Gastroesophageal sphincter (tissue), 3 donors: Measurements from ENCODE around the gene SQSTM1.

Source experiments
- CTCF ChIP-seq, 4 experiments: fragments of 200-600 bp in 2 of 4; fragments of 450-650 bp in 2 of 4; sonication (generic) in 1 of 4; IDR thresholded peaks; one replicate each; pipeline ENCODE4 v1.5.1; 2017 to 2019; ENCODE audit warnings: antibody characterized with exemption in 4 of 4, mild to moderate bottlenecking in 2 of 4, moderate library complexity in 2 of 4
- EP300 ChIP-seq: sonication (generic); formaldehyde crosslinking; IDR thresholded peaks from one replicate; pipeline ENCODE4 v1.6.1; 2017; ENCODE audit warnings: antibody characterized with exemption, mild to moderate bottlenecking

- TF ChIP-seq CTCF (IDR thresholded peaks at IDR 0.05) (no peak), EP300 (no peak)
Measured at GRCh38 chr5:179814090-179814489, 6.6 kb upstream of the SQSTM1 start.
